ENCODE data around the gene SERBP1. TPM values are rescaled to one million over a fixed set of nuclear protein-coding genes. Genes with fewer than 3 reads are reported as not detected.

Gene SERBP1
- total RNA-seq, 1 donor from 2014 or later = 247 TPM

DNA sequence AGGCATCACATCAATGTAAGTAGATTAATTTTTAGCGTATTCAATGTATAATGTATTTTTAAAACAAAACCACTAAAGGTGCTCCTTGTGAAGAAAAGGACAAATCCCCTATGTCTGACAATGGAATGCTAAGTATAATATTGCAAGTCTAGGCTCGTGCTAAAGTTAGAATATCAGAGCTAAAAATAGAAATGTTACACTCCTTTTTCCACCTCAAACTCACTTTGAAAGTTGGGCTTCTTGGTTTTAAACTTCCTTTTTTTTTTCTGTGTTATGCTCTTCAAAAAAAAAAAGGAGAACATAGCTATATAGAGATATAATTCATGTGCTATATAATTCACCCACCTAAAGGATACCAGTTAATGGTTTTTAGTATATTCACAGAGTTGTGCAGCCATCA is 3.6 kb upstream of the SERBP1 start:
- peak; percentile 46 for DNase-seq (ENCODE audit: low read depth)
- no peak overlapping the region for H3K4me3 ChIP-seq (ENCODE audit: low read depth, low read length)
- no peaks in the 10 kb centered on the region for H3K27me3 ChIP-seq (ENCODE audit: control insufficient read depth, insufficient read depth, low read length)
- no peak for FAIRE-seq
- no peaks in the 10 kb centered on the region for H3K36me3 ChIP-seq (ENCODE audit: control insufficient read depth, insufficient read depth, low read length)
- no peak for TF ChIP-seq CTCF (IDR thresholded peaks at IDR 0.05; ENCODE audit: insufficient read depth, low read length, severe bottlenecking)

- DNase-seq (ENCODE audit: low read depth) (no peak), FAIRE-seq (no peak)
These were observed 2.5 kb upstream of the SERBP1 start for GRCh38 chr1:67432745-67433144.

DNA sequence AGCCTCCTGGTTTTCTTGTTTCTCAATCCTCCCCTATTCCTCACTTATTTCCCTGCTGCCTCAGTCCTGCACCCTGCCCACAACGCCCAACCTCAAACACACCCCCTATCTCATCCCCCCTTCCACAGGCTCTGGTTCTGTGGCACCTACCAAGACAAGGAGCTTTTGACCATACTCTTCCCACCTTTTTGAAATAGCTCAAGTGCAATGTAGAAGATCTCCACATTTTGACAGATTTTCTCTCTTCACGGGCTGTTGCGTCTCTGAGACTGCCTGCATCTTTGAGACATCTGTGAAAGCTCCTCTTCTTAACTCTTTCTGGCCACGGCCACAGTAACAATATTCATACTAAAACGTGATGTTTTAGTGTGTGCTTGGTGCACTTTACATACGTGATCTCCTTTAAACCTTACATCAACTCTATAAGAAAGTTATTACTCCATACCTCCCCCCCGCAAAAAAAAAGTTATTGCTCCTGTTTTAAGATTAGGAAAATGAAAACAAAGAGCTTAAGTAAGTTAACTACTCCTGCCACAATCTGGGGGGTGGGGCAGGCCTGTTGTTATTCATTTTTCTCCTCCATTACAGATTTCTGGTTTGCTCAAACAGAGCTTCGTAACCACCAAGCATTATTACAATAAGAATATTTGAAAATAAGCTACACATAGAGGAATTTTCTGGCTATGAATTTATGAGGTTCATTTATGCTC is 1.8 kb upstream of the SERBP1 start:
- Histone ChIP-seq H3K36me3 (ENCODE audit: control insufficient read depth, insufficient read depth, low read length) (peaks cover 3% of the 10 kb centered on the region), H3K27me3 (ENCODE audit: control insufficient read depth, insufficient read depth, low read length) (no peaks in the 10 kb centered on the region), H3K4me3 (ENCODE audit: low read depth, low read length) (no peak overlapping the region)
- FAIRE-seq (no peak), DNase-seq (ENCODE audit: low read depth) (no peak)
- no peak for TF ChIP-seq CTCF (IDR thresholded peaks at IDR 0.05; ENCODE audit: insufficient read depth, low read length, severe bottlenecking)

More at GRCh38 chr1:67432745-67433144, 2.5 kb upstream of the SERBP1 start:
- peaks cover 1% of the 10 kb centered on the region for H3K36me3 ChIP-seq (ENCODE audit: control insufficient read depth, insufficient read depth, low read length)
- no peak overlapping the region for H3K4me3 ChIP-seq (ENCODE audit: low read depth, low read length)
- TF ChIP-seq CTCF (IDR thresholded peaks at IDR 0.05; ENCODE audit: insufficient read depth, low read length, severe bottlenecking) = no peak
- no peaks in the 10 kb centered on the region for H3K27me3 ChIP-seq (ENCODE audit: control insufficient read depth, insufficient read depth, low read length)

GRCh38 chr1:67431156-67431765 is 1.1 kb upstream of the SERBP1 start:
- FAIRE-seq = no peak
- H3K27me3 ChIP-seq (ENCODE audit: control insufficient read depth, insufficient read depth, low read length) = no peaks in the 10 kb centered on the region
- H3K4me3 ChIP-seq (ENCODE audit: low read depth, low read length) = peak overlapping the region; percentile 81
- no peak for DNase-seq (ENCODE audit: low read depth)
- TF ChIP-seq CTCF (IDR thresholded peaks at IDR 0.05; ENCODE audit: insufficient read depth, low read length, severe bottlenecking) = no peak
- H3K36me3 ChIP-seq (ENCODE audit: control insufficient read depth, insufficient read depth, low read length) = peaks cover 3% of the 10 kb centered on the region

DNA sequence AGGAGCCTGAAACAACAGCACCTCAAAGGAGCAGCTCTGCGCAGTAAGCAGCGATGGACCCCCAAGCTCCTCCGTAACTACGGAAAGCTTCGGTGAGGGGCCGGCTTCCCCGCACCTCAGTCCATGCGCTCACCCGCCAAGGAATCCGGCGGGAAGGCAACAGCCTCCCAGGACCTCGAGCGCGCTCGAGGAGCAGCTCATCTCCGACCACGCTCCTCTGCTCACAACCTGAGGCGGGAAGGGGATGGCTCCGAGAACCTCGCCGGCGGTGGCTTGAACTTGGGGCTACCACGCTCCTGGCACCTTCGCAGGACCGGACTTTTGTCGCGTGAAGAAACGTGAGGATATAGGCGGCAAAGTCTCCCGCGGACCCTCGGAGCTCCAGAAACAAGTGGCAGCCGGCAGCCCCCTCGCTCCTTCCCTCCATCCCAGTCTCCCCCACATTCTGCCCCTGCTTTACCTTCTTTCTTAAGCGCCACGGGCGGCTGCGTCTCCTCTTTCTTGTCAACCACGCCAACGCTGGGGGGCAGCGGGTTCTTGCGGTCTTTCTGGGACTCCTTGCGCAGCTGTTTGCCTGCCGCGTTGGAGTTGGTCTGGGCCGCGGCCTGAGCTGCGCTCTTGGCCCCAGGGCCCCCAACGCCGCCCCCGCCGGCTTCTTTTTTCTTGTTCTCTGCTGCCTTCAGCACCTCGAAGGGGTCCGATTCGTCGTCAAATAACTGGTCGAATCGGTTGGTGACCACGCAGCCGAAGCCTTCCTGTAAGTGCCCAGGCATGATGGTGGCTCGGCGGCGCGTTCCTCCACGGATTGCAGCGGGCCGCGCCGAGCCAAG is 459 bp downstream of the SERBP1 start:
- Histone ChIP-seq H3K27me3 (ENCODE audit: control insufficient read depth, insufficient read depth, low read length) (no peaks in the 10 kb centered on the region), H3K36me3 (ENCODE audit: control insufficient read depth, insufficient read depth, low read length) (peaks cover 7% of the 10 kb centered on the region), H3K4me3 (ENCODE audit: low read depth, low read length) (peak overlapping the region; percentile 81)
- no peak for TF ChIP-seq CTCF (IDR thresholded peaks at IDR 0.05; ENCODE audit: insufficient read depth, low read length, severe bottlenecking)
- no peak for FAIRE-seq
- no peak for DNase-seq (ENCODE audit: low read depth)
